Measurements from ENCODE around the gene MYO5C. TPM values are rescaled to one million over a fixed set of nuclear protein-coding genes. Genes with fewer than 3 reads are reported as not detected.

MYO5C gene
- total RNA-seq, 4 donors from 2014 or later: 6.4 to 23.5 (median 13.9) TPM

DNA sequence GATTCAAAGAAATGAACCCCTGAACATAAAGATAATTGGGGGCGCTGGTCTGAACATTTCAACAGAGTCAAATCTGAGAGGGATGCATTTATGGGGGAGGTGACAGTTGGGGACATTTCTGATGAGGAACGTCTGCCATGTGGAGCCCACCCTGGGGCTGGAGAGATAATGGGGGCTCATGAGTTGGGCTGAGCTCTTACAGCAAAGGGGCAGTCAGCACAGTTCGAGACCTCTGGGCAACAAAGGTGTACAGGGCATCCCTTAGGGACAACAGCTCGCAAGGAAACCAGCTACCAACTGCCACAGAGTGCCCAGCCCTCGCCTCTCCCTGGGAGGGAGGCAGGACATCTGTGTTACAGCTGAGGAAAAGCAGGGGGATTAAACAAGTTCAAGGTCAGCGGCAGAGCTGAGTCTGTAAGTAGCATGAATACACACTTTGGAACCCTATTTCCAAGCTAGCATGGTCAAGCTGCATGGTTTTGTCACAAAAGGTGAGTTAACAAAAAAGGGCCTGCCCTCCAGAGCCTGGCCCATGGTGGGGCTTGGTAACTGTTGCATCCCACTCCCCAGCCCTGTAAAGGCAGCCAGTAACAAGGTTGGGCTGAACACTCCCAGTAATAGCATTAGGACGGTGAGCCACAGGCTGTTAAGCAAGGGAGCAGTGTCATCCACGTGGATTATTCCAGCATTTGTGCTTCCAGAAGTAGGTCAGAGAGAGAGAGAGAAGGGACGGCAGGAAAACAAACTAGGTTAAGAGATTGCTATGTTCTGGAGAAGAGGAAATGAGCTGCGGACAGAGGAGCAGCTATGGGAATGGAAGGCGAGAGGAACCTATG lies 108.7 kb downstream of the MYO5C start:
- 78 to 82% methylated on average over 11 of the region's 11 CpGs for WGBS, 2 donors
- no peak for DNase-seq (ENCODE audit: low spot score in 2 of 2)
- intact Hi-C loops (cut with DNase I; ENCODE audit: low total_unique reads): no loop called here
- TF ChIP-seq CTCF (IDR thresholded peaks at IDR 0.05) (no peak), POLR2A (IDR thresholded peaks at IDR 0.05) (no peak)
- no peak overlapping the region for H3K4me3 ChIP-seq (ENCODE audit: low read depth, poor library complexity, severe bottlenecking)

DNA sequence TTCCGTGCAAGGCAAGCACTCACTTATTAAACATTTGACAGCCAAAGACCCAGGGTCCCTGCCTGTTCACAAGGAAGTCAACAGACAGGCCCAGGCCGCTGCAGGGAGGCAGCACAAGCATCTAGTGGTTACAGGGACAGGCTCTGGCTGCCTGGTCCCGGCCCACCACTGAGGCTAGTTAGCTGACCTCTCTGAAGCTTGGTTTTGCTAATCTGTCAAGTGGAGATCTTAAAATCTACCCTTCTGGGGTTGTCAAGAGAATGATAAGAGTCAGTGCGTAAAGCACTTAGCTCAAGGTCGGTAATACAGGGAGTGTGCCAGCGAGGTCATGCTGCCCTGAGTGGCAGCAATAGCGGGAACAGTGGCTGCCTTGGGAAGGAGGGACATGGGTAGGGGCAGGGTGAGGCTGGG lies 110.4 kb downstream of the MYO5C start:
- 89 to 94% methylated on average over 7 of the region's 7 CpGs for WGBS, 2 donors
- intact Hi-C loops (cut with DNase I; ENCODE audit: low total_unique reads): no loop called here

DNA sequence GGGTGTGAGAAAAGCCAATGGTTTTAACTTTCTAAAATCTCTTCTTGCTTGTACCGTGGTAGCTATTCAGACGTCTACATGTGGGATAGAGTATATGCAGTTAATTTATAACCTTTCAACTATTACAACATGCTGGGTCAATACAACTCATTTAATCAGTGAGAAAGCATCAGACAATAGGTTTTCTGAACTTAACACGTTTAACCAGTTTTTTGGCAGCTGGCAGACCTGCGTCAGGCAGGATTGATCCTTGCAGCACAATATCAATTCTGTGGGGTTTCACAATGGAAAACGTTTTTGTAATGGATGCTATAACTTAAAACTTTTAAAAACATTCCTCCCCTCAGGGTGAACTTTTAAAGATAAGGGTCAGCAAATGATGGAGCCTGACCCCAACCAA lies 110.9 kb downstream of the MYO5C start:
- H3K4me3 ChIP-seq (ENCODE audit: low read depth, poor library complexity, severe bottlenecking): no peak overlapping the region
- intact Hi-C loops (cut with DNase I; ENCODE audit: low total_unique reads): no loop called here
- 61 to 63% methylated on average over 5 of the region's 5 CpGs for WGBS, 2 donors
- no peak for DNase-seq (ENCODE audit: low spot score in 2 of 2)
- TF ChIP-seq CTCF (IDR thresholded peaks at IDR 0.05): no peak
- TF ChIP-seq POLR2A (IDR thresholded peaks at IDR 0.05): no peak

More for the DNA sequence above, 110.4 kb downstream of the MYO5C start:
- TF ChIP-seq CTCF (IDR thresholded peaks at IDR 0.05) (no peak), POLR2A (IDR thresholded peaks at IDR 0.05) (no peak)
- no peak for DNase-seq (ENCODE audit: low spot score in 2 of 2)
- no peak overlapping the region for H3K4me3 ChIP-seq (ENCODE audit: low read depth, poor library complexity, severe bottlenecking)

- TF ChIP-seq CTCF (IDR thresholded peaks at IDR 0.05): no peak
- no peak for TF ChIP-seq POLR2A (IDR thresholded peaks at IDR 0.05)
- WGBS, 2 donors: 51 to 58% methylated on average over 2 of the region's 2 CpGs
- H3K4me3 ChIP-seq (ENCODE audit: low read depth, poor library complexity, severe bottlenecking): no peak overlapping the region
- DNase-seq (ENCODE audit: low spot score in 2 of 2): peak in 1 of 2 donors; percentile 54
- intact Hi-C loops (cut with DNase I; ENCODE audit: low total_unique reads): no loop called here
These were observed 111.9 kb downstream of the MYO5C start for GRCh38 chr15:52183562-52184173.

- TF ChIP-seq CTCF (IDR thresholded peaks at IDR 0.05): no peak
- no peak for TF ChIP-seq POLR2A (IDR thresholded peaks at IDR 0.05)
These were observed 113.4 kb downstream of the MYO5C start for GRCh38 chr15:52181938-52182780.

More at GRCh38 chr15:52181938-52182780, 113.4 kb downstream of the MYO5C start:
- peak in 1 of 2 donors; percentile 50 for DNase-seq (ENCODE audit: low spot score in 2 of 2)
- WGBS, 2 donors: 85 to 88% methylated on average over 6 of the region's 6 CpGs
- intact Hi-C loops (cut with DNase I; ENCODE audit: low total_unique reads): no loop called here
- H3K4me3 ChIP-seq (ENCODE audit: low read depth, poor library complexity, severe bottlenecking): no peak overlapping the region
